GM21576 (cell line): ENCODE results near the gene CEACAM18.
"Not testable (repeated sequence)": the region's sequence is repeated elsewhere in the genome, so short reads cannot be mapped to it uniquely, and the experiment has no call there.

Experiments used
- ATAC-seq: cut with Tn5 transposase; IDR thresholded peaks from one replicate; pipeline ENCODE4 v1.9.1; 2021; ENCODE audit warnings: mild to moderate bottlenecking, moderate library complexity; ENCODE audit not compliant: unreplicated experiment

Gene CEACAM18

DNA sequence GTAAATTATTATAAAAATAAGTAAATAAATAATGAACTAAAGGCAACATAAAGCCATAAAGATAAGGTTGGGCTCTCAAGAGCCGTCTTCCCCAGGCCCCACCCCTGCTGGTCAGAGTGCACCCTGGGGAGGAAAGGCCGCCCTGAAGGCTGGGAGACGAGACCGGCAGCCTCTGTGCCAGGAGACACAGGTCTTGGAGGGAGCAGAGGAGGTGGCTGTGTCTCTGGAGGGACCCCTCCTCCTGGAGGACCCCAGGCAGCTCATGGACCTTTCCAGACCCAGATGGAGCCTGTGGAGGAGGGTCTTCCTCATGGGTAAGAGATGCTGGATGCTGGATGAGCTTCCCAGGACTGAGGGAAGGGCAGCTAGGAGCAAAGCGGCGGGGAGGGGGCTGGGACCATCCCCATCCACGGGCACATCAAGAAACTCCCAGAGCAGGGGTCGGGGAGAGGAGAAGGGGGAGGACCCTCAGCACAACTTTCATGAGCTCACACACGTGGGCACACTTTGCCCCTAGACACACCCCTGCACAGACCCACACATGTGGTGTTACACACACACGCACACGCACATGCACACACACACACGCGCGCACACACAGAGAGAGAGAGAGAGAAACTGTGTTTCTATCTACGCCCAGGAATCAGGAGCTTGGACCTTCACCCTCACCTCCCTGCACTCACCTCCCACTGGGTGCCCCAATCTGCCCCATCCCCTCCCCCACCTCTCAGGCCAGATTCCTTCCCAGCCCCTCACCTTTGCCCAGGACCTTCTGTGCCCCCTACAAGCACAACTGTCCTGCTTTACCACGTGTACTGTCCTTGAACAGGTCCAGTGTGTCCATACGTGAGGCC, at the start of gene CEACAM18:
Gene CEACAM18, plus strand, starts transcription at position 159 of the 854 bp plus-strand sequence.
- no peak for ATAC-seq

DNA sequence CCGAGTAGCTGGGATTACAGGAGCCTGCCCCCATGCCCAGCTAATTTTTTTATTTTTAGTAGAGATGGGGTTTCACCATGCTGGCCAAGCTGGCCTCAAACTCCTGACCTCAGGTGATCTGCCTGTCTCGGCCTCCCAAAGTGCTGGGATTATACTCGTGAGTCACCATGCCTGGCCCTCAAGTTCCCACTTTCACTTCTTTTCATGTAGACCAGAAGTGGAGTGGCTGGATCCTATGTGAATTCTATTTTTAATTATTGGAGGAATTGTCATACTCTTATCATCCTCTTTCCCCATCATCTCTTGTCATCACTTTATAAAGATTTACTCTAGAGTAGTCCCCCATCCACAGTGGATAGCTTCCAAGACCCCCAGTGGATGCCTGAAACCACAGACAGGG, 48.1 kb upstream of the CEACAM18 start:
- no peak for ATAC-seq

GRCh38 chr19:51431124-51431523, 47.2 kb upstream of the CEACAM18 start:
- ATAC-seq: no peak

DNA sequence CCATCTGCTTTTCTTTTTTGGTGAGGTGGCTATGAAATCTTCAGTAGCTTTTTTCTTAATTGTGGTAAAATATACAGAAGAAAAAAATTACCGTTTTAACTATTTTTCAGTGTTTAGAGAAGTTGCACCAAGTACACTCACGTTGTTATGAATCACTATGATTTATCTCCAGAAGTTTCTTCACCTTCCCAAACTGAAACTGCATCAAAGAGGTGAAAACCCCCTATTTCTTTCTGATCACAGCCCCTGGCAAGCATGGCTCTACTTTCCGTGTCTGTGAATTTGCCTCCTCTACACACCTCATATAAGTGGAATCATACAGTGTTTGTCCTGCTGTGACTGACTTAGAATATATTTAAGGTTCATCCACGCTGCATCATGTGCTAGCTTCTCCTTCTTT, 45.3 kb upstream of the CEACAM18 start:
- ATAC-seq: no peak

- no peak for ATAC-seq
Measured at GRCh38 chr19:51434456-51434855, 43.9 kb upstream of the CEACAM18 start.

- ATAC-seq: no peak
Measured at GRCh38 chr19:51439021-51439465, 39.3 kb upstream of the CEACAM18 start.

GRCh38 chr19:51440052-51440451, 38.3 kb upstream of the CEACAM18 start:
- ATAC-seq: no peak

DNA sequence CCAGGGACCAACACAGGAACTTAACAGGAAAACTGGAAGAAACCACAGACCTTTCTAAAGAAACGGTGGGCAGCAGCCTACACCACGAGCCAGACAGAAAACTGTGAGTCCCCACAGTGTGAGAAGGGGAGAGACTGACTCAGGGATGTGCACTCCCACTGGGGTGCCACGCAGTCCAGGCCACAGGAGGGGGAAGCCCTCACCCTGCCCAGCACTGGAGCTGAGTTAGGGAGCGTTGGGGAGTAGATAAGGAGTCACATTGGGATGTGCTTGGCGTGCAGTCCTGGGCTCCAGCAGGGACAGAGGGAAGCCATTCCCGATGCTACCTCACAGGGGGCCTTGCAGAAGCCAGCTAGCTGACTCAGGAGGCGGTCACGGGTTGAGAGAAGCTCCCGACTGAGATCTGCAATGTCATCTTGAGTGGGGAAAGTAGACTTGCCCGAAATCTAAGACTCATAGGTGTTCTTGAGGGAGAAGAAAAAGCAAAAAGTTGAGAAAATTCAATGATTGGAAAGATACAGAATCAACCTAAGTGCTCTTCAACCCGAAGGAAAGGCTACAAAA, 37.4 kb upstream of the CEACAM18 start:
- no peak for ATAC-seq

DNA sequence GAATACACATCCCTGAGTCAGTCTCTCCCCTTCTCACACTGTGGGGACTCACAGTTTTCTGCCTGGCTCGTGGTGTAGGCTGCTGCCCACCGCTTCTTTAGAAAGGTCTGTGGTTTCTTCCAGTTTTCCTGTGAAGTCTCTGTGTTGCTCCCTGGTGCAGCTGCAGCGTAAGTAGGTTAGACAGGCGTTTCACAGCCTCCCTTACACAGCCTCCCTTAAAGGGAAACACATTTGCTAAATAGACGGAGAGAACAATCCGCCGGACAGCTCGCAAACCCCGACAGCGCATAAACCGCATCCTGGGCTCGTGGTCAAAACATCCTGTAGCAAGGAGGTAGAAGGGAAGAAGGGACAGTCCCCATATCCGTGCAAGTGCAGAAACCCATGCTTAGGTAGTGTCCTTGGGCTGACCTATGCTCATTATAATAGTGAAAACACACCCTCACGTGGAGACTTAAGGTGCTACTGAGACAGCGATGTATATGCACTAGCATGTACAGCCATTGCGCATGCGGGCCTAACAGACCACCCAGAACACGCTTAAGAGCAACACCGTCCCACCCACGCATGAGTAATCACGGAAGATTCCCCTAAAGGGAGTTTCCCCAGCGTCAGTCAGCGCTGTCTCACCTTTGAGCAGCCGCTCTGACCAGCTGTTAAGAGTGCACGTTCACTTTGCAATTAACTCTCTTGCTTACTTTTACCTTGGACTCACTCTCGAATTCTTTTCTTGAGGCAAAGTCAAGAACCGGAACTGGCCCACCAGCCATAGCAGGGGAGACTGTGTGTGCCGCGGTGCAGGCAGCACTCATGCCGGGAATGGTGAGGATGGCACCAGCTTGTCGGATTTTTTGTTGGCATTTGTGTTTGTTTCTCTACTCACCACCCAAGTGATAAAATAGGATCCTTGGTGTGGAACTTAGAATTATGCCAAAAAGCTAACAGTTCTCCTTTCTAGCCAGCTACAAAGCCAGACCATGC, 36.6 kb upstream of the CEACAM18 start:
- ATAC-seq: peak; percentile 90

- not testable (repeated sequence) for ATAC-seq
Measured at GRCh38 chr19:51447510-51447909, 30.8 kb upstream of the CEACAM18 start.

DNA sequence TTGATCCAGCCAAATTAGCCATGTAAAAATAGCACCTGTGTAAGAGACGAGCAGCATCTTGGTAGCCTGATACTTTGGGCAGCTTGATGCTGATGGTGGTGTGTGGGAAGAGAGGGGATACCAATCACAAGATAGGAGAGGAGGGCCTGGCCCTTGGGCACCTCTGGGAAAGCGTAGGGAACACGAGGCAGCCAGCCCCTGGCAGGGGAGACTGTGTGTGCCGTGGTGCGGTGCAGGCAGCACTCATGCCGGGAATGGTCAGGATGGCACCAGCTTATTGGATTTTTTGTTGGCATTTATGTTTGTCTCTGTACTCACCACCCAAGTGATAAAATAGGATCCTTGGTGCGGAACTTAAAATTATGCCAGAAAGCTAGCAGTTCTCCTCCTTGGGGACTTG, 30.3 kb upstream of the CEACAM18 start:
- no peak for ATAC-seq

- ATAC-seq: no peak
Measured at GRCh38 chr19:51448411-51449016, 29.8 kb upstream of the CEACAM18 start.

GRCh38 chr19:51450730-51451307, 27.5 kb upstream of the CEACAM18 start:
- no peak for ATAC-seq

DNA sequence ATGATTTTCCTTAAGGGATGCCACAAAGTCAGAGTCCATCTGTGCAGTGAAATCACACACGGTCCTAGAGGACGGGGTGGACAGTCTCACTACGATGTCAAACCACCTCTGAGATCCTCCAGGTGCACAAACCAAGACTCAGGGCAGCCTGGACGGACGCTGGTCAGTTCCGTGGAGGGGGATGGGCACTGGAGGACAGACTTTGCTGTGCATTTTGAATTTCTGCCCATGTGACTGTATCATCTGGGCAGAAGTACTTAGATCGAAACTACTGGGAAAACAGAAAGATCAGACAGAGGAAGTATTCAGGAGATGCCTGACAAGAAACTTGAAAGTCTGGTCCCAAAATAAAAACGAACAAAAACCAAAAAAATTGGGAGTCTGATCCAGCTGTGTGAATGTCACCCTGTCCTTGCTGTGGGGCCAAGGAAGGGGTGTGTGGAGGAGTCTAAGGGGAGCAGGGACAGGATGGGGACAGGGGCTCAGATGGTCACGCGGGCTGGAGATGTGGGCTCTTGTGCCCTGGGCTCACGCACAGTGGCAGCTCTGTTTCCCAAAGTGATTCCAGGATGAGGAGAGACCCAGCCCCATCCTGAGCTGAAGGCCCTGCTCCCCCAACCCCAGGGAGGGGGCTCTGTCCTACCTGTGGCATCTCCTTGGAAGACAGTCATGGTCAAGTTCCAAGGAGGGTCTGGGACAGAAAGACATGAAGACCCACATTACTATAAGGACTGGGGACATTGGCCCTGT, 21.6 kb upstream of the CEACAM18 start:
- no peak for ATAC-seq

- no peak for ATAC-seq
Measured at GRCh38 chr19:51457351-51458013, 20.9 kb upstream of the CEACAM18 start.

- no peak for ATAC-seq
Measured at GRCh38 chr19:51458051-51458645, 20.2 kb upstream of the CEACAM18 start, which contains the start of gene SIGLEC8. Gene SIGLEC8 (minus strand): TSS chr19:51458454. CDS start chr19:51458387, 67 bp downstream.

- no peak for ATAC-seq
Measured at GRCh38 chr19:51458899-51459505, 19.3 kb upstream of the CEACAM18 start.
